Measurements from ENCODE around the gene PRM3.

PRM3 gene

DNA sequence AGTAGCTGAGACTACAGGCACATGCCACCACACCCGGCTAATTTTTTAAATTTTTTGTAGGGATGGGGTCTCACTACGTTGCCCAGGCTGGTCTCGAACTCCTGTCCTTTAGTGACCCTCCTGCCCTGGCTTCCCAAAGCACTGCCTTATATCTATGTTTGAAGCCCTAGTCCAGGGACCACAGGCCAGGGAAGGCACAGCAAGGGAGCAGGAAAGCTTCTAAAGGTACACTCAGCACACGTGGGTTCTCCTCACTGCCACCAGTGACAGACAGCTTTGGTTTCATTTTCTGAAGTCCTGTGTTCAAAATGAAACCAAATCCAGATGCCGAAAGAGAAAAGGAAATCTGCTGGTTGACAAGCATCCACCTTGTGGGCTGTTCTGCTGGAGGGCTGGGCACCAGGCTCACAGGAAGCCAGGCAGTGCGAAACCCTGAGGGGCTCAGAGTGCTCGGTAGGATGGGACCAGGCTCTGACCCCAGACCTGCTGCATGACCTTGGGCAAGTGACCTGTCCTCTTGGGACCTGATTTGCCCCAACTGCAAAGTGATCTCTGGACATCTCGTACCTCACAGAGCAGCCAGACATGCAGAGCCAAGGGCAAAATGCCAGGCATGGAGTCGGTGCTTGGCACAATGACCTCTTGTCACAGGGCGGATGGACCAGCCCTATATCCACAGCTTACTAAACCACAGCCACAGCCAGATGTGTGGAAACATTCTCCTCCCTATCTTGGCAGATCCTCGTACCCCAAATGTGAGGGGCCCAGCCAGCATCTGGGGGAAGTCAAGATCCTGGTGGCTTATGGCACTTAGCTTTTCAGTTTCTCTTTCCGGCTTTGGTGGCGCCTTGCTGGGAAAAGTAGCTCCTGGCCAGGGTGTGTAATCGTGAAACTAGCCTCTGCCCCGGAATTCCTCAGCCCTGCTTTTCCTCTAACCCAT, 14.6 kb downstream of the PRM3 start:
- DNase-seq = peak; percentile 22

DNA sequence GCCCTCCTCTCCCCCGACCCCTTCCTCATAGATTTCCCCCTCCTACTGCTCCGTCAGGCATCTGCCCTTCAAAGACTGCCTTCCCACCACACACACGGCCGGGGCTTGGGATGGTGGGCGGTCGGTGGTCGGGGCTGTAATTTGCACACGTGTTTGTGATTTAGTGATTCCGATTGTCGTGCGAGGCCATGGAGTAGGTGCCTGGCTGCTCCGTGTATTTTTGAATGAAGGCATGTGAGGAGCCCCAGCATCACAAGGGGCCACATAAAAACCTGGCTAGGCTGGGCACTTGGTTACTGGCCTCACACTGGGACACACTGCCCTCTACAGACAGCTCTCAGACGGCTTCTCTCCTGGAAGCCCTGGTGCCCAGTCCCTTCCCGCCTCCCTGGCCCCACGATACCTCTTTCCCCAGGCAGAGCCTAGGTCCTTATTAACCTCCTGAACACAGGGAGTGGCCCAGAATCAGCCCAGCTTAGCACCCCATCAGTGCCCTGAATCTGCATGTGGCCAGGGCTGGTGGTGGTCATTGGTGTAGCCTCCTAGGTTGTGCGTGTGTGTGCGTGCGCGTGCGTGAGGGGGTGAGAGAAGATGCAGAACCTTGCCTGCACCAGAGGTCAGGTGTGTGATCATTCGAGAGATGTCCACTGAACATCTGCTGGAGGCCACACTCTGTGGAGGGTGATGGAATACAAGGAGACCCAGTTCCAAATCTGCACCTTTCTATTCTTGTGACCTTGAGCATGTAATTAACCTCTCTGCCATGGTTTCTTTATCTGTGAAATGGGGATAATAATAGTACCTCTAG, 16.1 kb downstream of the PRM3 start:
- peak; percentile 58 for DNase-seq

DNA sequence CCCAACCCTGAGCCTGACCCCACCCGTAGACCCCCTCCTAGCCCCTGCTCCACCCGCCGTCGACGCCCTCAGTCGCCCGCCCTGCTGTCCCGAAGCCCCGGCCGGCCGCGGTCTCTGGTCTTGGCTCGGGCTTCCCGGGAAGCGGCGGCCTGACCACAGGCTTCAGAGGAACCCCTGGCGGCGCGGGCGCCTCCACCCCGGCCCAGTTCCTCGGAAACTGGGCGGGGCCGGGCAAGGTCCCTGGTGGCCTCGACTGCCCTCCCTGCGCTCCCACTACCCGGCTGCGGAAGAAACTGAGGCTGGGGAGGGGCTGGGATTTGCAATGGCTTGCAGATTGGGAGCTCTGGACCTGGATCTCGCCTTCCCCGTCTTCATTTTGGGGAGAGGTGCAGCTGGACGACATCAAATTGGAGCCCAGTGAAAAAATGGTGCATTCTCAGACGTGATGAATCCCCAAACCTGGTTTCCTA, 16.7 kb downstream of the PRM3 start:
- peak; percentile 51 for DNase-seq

DNA sequence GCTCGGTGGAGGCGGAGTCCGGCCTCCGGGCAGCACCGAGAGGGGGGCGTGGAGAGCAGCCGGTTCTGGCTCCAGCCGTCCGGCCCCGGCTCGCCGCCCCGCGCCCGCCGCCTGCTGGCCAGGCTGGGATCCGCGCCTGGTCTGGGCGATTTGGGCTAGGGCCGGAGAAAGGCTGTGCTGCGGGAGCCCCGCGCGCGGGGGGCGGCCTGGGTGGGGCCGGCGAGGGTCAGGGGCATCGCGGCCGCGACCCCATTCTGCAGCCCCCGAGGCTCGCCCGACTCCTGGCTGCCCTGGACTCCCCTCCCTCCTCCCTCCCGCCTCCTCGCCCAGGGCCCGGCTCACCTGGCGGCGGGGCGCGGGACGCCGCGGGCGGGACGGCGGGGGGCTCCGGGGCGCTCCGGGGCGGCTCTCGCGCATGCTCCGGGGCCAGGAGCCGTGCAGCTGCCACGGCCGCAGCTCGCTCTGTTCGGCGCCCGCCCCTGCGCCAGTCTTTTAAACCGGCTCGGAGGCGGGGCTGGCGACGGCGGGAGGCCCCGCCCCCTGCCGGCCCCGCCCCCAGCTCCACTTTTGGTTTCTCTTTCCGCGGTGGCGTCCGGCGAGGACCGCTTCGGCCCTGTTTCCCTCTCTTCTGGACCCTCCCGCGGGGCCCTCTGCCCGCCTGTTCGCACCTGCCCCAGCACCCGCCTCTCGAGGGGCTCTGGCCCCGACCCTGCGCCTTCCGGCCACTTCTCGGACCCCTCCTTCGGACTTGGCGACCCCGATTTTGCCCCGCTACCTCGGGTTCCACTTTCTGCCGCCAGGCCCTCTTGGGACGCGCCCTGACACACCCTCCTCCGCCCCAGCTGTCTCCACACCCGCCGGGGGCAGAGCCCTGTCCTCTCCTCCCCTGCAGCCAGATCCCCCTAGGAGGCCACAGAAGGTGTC, 17.4 kb downstream of the PRM3 start, which contains the start of gene SOCS1:
TSS of gene SOCS1 (minus strand) at position 468 of the 924 bp plus-strand sequence. CDS start 726 bp downstream, outside the sequence.
- DNase-seq = peak; percentile 90

DNA sequence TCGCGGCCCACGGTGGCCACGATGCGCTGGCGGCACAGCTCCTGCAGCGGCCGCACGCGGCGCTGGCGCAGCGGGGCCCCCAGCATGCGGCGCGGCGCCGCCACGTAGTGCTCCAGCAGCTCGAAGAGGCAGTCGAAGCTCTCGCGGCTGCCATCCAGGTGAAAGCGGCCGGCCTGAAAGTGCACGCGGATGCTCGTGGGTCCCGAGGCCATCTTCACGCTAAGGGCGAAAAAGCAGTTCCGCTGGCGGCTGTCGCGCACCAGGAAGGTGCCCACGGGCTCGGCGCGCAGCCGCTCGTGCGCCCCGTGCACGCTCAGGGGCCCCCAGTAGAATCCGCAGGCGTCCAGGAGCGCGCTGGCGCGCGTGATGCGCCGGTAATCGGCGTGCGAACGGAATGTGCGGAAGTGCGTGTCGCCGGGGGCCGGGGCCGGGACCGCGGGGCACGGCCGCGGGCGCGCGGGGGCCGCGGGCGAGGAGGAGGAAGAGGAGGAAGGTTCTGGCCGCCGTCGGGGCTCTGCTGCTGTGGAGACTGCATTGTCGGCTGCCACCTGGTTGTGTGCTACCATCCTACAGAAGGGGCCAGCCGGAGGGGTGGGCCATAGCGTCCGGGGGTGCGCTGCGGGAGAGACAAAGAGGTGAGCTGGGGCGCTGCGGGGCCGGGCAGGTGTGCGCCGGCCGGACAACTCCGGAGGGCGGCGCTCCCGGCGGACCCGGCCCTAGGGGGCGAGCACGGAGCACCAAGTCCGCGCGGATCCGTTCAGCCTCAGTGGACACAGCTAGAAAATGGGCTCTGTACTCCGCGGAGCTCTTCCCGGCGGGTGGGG, 18.3 kb downstream of the PRM3 start:
- peak; percentile 63 for DNase-seq

DNA sequence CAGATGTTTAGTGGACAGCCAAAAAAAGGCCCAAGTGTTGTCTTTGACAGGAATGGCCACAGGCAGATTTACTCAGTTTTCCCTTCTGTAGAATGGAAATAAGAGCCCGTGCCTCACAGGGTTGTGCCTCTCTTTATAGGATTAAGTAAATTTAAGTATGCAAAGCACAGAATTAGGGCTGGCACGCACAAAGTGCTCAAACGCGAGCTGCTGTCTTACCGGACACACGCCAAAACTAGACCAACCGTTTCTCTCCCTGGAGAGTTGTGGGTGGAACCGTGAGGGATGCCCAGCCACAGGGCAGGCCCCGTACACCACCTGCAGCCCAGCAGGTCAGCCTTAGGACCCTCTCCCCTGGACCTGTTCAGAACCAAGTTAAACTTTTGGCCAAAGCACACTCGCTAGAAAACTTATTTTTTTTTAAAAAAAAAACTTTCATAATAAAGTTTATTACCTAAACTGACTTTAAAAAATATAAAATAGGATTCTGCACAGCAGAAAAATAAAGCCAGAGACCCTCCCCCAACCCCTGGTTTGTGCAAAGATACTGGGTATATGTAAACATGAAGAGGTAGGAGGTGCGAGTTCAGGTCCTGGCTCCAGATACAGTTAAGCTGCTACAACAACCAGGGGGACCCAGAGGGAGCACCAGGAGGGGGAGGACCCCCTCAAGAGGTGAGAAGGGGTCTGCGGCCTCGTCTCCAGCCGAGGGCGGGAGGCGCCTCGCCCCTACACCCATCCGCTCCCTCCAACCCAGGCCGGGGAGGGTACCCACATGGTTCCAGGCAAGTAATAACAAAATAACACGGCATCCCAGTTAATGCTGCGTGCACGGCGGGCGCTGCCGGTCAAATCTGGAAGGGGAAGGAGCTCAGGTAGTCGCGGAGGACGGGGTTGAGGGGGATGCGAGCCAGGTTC, 19.2 kb downstream of the PRM3 start:
- DNase-seq = no peak

DNA sequence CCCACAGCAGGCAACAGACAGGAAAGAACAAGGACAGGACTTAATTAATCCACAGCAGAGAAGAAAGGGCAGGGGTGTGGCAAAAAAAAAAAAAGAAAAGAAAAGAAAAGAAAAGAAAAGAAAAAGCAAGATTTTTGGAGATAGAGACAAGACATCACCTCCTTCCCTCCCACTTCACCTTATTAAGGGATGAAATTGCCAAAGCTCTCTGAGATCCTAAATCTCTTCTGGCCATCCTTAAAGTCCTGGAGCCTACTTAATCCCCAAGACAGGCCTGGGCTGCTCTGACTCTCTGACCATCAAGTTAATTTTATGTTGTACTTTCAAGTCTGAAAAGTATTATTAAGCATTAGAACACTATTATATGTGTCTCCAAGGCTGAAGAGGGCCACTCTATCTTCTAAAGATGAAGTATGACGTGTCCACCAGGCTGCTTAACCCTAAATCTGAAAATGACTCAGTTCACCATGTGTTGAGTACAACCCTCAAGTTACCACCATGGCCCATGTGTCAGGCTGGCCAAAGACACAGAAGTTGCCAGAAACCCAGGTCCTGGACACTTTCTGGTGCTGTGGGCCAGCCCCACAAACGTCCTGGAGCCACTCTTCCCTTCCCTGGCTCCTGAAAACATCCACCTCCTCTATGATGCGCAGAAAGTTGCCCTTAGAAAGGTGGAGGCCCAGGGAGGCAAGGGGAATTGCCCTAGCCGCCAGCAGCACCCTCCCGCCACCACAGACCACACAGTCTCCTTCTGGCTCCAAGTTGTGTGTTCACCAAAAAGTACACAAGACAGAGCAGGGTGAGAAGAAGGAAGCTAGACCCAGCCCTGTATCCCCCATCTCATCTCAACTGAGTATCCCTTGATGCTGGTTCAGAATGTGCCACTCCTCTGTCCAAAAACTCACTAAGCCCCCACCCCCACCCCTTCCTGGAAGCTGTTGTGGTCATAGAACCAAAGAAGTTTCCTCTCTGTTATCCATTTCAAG, 20.1 kb downstream of the PRM3 start:
- DNase-seq = peak; percentile 54

DNA sequence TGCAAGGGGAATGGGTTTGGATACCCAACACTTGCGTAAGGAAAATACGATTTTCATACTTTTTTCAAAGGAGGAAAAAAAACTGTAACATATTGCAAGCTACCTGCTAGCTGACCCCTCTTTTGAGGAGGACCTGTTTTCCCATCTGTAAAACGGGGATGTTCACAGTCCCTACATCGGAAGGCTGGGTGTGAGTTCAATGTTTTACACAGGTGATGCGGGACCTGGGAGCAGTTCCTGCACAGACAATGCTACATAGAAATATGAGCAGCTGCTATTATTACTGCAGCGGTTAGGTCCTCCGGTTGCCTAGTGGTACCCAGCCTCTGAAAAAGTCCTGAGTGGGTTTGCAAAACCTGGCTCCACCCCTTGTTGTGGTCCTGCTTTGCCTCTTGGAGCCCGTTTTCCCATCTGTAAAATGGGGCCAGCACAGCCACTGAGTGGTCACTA, 20.9 kb downstream of the PRM3 start:
- DNase-seq = peak; percentile 21

DNA sequence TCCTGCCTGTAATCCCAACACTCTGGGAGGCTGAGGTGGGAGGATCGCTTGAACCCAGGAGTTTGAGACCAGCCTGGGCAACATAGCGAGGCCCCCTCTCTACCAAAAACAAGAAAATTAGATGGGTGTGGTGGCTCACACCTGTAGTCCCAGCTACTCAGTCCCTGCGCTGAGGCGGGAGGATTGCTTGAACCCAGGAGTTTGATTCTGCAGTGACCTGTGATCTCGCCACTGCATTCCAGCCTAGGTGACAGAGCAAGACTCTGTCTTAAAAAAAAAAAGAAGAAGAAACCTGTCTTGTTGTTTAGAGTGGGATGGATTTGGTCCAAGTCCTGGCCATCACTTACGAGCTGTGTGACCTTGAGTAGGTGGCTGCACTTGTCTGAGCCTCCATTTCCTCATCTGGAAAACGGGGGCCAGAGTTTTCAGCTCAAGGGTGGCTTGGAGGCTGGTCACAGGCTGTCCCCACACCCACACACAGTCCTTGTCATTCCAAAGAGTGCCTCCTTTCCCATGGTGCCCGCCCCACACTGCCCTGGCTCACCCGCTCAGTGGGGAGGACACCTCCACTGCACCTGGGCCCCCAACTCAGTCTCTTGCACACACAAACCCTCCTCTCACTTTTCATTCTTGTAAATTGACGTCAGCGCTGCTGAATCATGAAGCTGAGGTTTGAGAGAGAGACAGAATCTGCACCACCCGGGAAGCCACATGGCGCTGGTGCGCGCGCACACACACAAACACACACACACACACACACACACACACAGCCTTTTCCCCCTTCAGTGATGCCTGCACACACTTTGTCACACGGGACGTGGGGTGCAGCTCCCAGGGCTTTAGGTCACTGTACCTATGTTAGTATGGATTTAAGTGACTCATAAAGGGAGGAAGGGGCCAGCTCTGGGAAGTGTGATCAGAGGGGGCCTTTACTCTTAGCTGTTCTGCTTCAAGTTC, 21.6 kb downstream of the PRM3 start:
- DNase-seq = peak; percentile 82

DNA sequence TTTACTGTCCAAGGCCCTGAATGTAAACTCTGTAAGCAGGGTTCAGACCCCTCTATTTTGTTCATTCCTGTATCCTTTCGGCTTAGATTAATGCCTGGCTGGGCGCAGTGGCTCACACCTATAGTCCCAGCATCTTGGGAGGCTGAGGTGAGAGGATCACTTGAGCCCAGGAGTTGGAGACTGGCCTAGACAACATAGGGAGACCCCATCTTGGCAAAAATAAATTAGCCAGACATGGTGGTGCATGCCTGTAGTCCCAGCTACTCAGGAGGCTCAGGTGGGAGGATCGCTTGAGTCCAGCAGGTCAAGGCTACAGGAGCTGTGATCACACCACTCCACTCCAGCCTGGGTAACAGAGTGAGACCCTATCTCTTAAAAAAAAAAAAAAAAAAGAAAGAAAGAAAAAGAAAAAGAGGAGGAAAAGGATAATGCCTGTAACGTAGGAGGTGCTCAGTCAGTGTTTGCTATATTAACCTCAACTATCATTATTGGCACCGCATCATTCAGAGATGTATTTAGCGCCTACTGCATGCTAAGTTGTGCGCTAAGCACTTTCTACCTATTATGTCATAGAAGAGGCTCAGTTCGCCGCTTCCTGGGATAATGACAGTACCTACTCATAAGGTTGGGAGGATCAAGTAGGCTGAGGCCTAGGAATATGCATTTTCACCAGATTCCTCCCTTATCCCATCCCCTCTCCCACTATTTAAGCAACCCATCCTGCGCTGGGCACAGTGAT, 22.5 kb downstream of the PRM3 start:
- no peak for DNase-seq

DNA sequence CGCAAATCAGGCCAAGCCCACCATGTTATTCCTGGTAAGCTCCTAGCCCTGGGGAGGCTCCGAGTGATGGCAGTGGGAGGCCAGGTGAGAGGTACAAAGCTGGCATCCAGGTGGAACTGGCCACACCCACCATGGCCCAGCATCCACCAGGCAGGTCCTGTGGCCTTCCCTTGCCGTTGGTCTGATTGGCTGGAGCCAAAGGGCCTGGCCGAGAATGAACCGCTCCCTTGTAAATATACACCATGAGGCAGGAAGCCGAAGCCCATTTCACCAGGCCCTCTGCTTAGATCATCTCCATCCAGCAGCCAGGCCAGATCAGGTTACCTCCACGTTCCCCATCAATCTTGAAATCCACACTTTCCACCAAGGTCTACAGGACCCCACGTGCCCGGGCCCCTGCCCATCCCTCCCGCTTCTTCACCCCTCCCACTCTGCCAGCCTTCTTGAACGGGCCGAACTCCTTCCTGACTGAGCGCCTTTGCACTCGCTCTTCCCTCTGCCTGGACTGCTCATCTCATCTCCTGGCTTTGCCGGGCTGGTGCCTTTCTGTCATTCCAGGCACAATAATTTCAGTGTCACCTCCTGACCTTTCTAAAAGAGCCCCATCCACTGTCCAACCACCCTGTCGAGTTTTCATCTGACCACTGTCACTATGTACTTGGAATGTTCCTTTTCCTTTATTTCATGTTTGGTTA, 23.2 kb downstream of the PRM3 start:
- no peak for DNase-seq

DNA sequence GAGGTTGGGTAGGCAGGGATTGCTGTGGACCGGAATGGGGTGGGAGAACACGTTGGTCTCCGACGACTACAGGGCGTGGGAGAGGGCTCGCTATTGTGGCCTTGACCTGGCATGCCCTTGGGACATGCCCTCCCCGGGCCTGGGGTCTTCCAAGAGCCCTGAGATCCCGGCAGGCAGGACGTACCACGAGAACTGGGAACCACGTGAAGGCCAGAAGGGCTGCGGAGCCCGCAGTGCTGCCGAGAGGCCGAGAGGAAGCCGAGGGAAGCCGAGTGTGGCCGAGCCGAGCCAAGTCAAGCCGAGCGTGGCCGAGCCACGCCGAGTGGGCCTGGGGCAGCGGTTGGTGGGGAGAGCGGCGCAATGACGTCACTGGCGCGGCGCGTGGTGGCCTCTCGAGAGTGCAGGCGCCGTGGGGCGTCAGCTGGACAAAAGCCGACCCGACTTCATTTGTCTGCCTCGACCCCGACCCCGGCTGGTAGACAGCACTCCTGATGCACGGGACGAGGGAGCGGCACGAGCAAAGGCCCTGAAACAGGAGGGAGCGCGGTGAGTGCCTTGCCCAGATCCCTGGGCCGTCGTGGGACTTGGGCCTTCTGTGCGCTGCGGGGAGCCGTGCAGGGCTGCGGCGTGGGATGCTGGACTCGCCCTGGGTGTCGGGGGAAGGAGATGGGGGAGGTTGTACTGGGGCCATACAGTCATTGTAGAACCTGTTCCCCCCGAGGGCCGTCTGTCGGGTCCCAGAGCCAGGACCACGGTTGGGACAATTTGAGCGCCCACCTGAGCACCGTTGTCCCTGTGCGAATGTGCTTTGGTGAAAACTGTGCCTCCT, 24.0 kb downstream of the PRM3 start:
- DNase-seq = no peak

DNA sequence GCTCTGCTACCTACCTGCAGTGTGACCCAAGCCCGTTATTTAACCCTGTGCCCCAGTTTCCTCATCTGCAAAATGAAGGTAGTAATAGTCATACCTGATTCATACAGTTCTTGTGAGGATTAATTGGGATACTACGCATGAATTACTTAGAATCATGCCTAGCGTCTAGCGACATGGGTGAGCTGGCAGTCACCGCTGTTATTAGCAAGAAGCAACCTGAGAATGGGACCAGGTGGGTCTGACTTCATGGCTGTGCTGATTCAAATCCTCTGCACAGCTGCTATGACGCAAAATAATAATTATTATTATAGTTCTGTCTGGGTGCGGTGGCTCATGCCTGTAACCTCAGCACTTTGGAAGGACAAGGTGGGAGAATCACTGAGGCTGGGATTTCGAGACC, 25.3 kb downstream of the PRM3 start:
- DNase-seq = no peak

DNA sequence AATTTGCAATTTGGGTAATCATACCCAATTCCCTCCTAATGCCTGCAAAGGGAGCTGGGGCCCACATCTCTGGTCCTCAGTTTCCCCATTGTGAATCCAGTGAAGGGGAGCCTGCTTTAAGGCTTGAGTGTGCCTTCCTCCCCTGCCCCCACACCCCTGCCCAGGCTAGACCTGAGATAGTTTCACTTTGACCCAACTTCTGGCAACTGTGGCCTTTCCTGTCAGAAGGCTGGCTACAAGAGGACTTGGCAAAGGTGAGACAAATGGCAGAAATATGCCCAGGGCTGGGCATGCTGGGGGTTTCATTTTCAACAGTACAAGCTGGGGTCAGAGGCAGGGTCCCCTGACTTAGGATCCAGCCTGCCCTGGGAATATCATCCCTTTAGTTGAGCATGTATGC, 27.4 kb downstream of the PRM3 start:
- DNase-seq = no peak

DNA sequence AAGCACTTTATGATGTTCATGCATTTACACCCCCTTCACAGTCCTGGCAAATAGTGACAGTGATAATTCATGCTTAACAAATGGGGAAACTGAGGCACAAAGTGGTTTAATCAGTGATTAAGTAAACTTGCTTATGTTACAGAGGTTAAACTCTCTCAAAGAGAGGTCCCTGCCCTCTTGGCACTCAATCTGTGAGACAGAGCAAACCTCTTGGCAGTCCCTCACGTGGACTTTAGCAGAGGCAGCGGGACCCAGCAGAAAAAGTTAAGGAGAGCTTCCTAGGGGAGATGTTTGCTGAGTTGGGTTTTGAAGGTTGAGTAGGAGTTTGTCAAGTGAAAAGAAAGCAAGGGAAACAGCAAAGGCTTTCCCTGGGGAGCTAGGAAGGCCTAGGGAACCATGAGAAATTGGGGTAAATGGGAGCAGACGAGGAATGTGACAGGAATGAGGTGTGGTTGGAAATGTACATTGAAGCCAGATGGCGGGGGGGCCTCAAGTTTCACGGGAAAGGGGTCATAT, 28.1 kb downstream of the PRM3 start:
- DNase-seq = no peak
